Measurements from ENCODE around the gene VAV3.

VAV3 gene

GRCh38 chr1:107681001-107681479, 283.9 kb downstream of the VAV3 start:
- peaks cover 8% of the 10 kb centered on the region for H3K36me3 Mint-ChIP-seq (ENCODE audit: low read depth)
- TF ChIP-seq, protein P1, sequence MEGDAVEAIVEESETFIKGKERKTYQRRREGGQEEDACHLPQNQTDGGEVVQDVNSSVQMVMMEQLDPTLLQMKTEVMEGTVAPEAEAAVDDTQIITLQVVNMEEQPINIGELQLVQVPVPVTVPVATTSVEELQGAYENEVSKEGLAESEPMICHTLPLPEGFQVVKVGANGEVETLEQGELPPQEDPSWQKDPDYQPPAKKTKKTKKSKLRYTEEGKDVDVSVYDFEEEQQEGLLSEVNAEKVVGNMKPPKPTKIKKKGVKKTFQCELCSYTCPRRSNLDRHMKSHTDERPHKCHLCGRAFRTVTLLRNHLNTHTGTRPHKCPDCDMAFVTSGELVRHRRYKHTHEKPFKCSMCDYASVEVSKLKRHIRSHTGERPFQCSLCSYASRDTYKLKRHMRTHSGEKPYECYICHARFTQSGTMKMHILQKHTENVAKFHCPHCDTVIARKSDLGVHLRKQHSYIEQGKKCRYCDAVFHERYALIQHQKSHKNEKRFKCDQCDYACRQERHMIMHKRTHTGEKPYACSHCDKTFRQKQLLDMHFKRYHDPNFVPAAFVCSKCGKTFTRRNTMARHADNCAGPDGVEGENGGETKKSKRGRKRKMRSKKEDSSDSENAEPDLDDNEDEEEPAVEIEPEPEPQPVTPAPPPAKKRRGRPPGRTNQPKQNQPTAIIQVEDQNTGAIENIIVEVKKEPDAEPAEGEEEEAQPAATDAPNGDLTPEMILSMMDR (IDR thresholded peaks at IDR 0.05; ENCODE audit: unreplicated experiment in 3 of 3), result no peak

DNA sequence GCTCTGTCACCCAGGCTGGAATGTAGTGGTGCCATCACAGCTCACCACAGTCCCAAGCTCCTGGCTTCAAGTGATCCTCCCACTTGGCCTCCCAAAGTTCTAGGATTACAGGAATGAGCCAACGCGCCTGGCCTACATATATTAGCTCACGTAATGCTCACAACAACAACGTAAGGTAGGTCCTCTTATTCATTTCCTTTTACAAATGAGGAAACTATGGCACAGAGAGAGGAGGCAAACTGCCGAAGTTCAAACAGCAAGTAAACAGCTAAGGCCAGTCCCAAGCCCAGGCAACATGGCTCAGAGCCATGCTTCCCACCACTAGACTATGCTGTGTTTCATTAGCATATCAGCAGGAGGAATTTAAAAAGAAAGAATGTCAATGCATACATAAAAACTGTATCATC, 284.4 kb downstream of the VAV3 start:
- Mint-ChIP-seq H3K4me3 (no peak overlapping the region), H3K27me3 (ENCODE audit: low read depth) (no peaks in the 10 kb centered on the region), H3K36me3 (ENCODE audit: low read depth) (peaks cover 13% of the 10 kb centered on the region), H3K4me1 (peaks cover 3% of the 10 kb centered on the region), H3K9me3 (no peaks in the 10 kb centered on the region), H3K27ac (peak overlapping the region; percentile 32 to 85 (median 80))
- TF ChIP-seq, protein P1 (IDR thresholded peaks at IDR 0.05; ENCODE audit: unreplicated experiment in 3 of 3), result no peak

More at GRCh38 chr1:107681001-107681479, 283.9 kb downstream of the VAV3 start:
- peak overlapping the region in 1 of 3 experiments; percentile 55 for H3K4me3 Mint-ChIP-seq
- peak overlapping the region; percentile 64 to 94 (median 74) for H3K27ac Mint-ChIP-seq
- peaks cover 3% of the 10 kb centered on the region for H3K4me1 Mint-ChIP-seq
- H3K27me3 Mint-ChIP-seq (ENCODE audit: low read depth), result no peaks in the 10 kb centered on the region
- no peaks in the 10 kb centered on the region for H3K9me3 Mint-ChIP-seq

DNA sequence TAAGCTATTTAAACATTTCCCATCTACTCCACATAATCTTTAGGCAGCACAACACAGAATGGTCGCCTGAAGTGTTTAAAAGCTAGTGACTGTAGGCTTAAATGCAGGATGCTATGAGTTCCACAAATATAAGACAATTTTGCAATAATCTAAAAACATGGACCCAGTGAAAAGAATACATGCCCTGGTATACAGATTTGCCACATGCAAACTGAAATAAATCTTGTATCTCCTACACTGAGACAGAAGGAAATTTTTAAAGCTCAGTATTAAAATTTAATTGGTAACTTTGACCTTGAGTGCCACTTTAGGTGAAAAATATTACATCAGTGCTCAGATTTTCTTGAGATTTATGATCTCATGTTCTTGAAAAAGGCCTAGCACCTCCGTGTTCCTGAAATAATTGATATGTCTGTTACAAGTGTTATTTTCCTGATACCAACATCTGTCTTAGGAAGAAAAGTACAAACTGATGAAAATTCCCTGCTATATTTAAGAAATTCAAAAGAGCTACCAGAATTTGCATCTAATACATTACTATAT, 285.5 kb downstream of the VAV3 start:
- peaks cover 2% of the 10 kb centered on the region for H3K9me3 Mint-ChIP-seq
- no peak overlapping the region for H3K4me3 Mint-ChIP-seq
- H3K27ac Mint-ChIP-seq, result peak overlapping the region; percentile 3 to 34 (median 31)
- TF ChIP-seq, protein P1 (IDR thresholded peaks at IDR 0.05; ENCODE audit: unreplicated experiment in 3 of 3), result no peak
- H3K36me3 Mint-ChIP-seq (ENCODE audit: low read depth), result peaks cover 16% of the 10 kb centered on the region
- peaks cover 3% of the 10 kb centered on the region for H3K4me1 Mint-ChIP-seq
- no peaks in the 10 kb centered on the region for H3K27me3 Mint-ChIP-seq (ENCODE audit: low read depth)

- no peak overlapping the region for H3K4me3 Mint-ChIP-seq
- H3K27ac Mint-ChIP-seq, result peak overlapping the region; percentile 3 to 34 (median 31)
- TF ChIP-seq, protein P1 (IDR thresholded peaks at IDR 0.05; ENCODE audit: unreplicated experiment in 3 of 3), result no peak
- H3K4me1 Mint-ChIP-seq, result peaks cover 3% of the 10 kb centered on the region
- no peaks in the 10 kb centered on the region for H3K27me3 Mint-ChIP-seq (ENCODE audit: low read depth)
- peaks cover 16% of the 10 kb centered on the region for H3K36me3 Mint-ChIP-seq (ENCODE audit: low read depth)
- H3K9me3 Mint-ChIP-seq, result peaks cover 2% of the 10 kb centered on the region
Measured at GRCh38 chr1:107678993-107679392, 286.0 kb downstream of the VAV3 start.

DNA sequence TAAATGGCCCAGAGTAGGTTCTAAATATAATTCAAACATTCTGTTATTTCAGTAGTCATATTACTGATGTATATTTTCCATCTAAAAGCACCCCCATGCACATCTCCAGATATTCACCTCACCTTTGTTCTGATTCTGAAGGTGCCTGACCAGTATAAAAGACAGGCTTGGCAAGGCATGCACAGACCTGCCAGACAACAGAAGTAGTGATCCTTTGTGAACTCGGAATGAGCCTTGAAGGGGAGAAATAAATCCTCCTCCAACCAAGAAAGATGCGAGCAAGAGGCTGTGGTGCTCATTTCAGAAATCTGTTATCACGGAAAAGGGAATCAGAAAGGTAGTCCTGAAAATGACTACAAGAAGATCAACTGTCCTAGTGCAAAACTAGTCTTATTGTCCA, 287.3 kb downstream of the VAV3 start:
- no peak overlapping the region for H3K4me3 Mint-ChIP-seq
- H3K36me3 Mint-ChIP-seq (ENCODE audit: low read depth), result peaks cover 21% of the 10 kb centered on the region
- H3K27me3 Mint-ChIP-seq (ENCODE audit: low read depth), result no peaks in the 10 kb centered on the region

More for the DNA sequence above, 287.3 kb downstream of the VAV3 start:
- H3K4me1 Mint-ChIP-seq, result peaks cover 3% of the 10 kb centered on the region
- TF ChIP-seq, protein P1 (IDR thresholded peaks at IDR 0.05; ENCODE audit: unreplicated experiment in 3 of 3), result no peak
- H3K9me3 Mint-ChIP-seq, result peaks cover 2% of the 10 kb centered on the region
- peak overlapping the region in 2 of 3 experiments; percentile 72 to 78 for H3K27ac Mint-ChIP-seq

Data from nephron (organoid).